Right lobe of liver (tissue), 6 donors: ENCODE measurements around the gene SERTAD4. TPM values are rescaled to one million over a fixed set of nuclear protein-coding genes. Genes with fewer than 3 reads are reported as not detected.

Experiments used
- ATAC-seq, 4 donors: fragments of 200-7000 bp; cut with Tn5 transposase; one replicate each; pipeline ENCODE4 v1.9.1; 2020; ENCODE audit warnings: mild to moderate bottlenecking in 4 of 4, moderate library complexity in 4 of 4
- DNase-seq, 3 donors: peaks; one replicate each; pipeline ENCODE4 v3.0.0-alpha.2; 2020
- H3K27ac ChIP-seq, 3 donors: fragments of 200-600 bp; one replicate each; pipeline ENCODE4 v1.8.0; 2022
- H3K27me3 ChIP-seq, 2 donors: fragments of 200-600 bp; one replicate each; pipeline ENCODE4 v1.8.0; 2022
- H3K36me3 ChIP-seq, 4 donors: fragments of 200-600 bp; sonication (generic) in 1 of 4; one replicate each; pipeline versions ENCODE4 v1.5.1 to v1.8.0; 2017 to 2022; ENCODE audit warnings: control low read depth in 1 of 4
- H3K4me1 ChIP-seq, 4 donors: fragments of 200-600 bp; sonication (generic) in 1 of 4; one replicate each; pipeline versions ENCODE4 v1.5.1 to v1.8.0; 2017 to 2022; ENCODE audit warnings: control low read depth in 1 of 4
- H3K4me3 ChIP-seq, 3 donors: fragments of 200-600 bp; one replicate each; pipeline ENCODE4 v1.8.0; 2022
- H3K9me3 ChIP-seq, 4 donors: fragments of 200-600 bp; sonication (generic) in 1 of 4; one replicate each; pipeline versions ENCODE4 v1.5.1 to v1.8.0; 2017 to 2022; ENCODE audit warnings: control low read depth in 1 of 4
- POLR2A ChIP-seq: fragments of 450-650 bp; IDR thresholded peaks from one replicate; pipeline ENCODE4 v1.6.1; 2017; ENCODE audit warnings: antibody characterized with exemption, mild to moderate bottlenecking
- WGBS: methylation state at CpG from one replicate; pipeline ENCODE4 v1.1.6; 2018; ENCODE audit warnings: low coverage, low lambda C conversion rate; ENCODE audit not compliant: insufficient coverage; ENCODE audit errors: missing lambda C conversion rate; 5-methylcytosine and 5-hydroxymethylcytosine counted together
- intact Hi-C, 2 donors: fragments of 100-400 bp; cut with DNase I; formaldehyde crosslinking; loops; one replicate each; pipeline versions ENCODE4 v1.11.2 to v1.14.1; 2022
- total RNA-seq, 6 experiments: library from RNA; depleted of rRNA in 2 of 6; stranded (reverse); fragments of >200 nt in 2 of 6; fragmentation: NEBNext Ultra II Directional in 3 of 6; extraction: Animal tissue kit (Norgen Biotek cat#: 25700) in 3 of 6; gene quantifications; one replicate each; pipeline versions ENCODE4 v1.1.0 to v1.2.4, GENCODE V29; 2016 to 2023
- TF ChIP-seq, protein P1 (sequence below), 4 donors: fragments of 200-600 bp in 3 of 4; fragments of 450-650 bp in 1 of 4; IDR thresholded peaks; one replicate each; pipeline versions ENCODE4 v1.5.1 to v1.8.0; 2016 to 2022; ENCODE audit warnings: antibody characterized with exemption in 4 of 4, mild to moderate bottlenecking in 2 of 4
- donor health status: DM: no; HTN: yes; CAD: no.
- donor health status: DM: no; HTN: no; CAD: no.
- donor health status: DM: no; HTN: no; CAD: no.
- donor health status: DM: no; HTN: yes; CAD: no.
- donor health status: DM: no; HTN: yes; CAD: no.

Gene SERTAD4
- total RNA-seq, 6 experiments from 2014 or later, result not detected

DNA sequence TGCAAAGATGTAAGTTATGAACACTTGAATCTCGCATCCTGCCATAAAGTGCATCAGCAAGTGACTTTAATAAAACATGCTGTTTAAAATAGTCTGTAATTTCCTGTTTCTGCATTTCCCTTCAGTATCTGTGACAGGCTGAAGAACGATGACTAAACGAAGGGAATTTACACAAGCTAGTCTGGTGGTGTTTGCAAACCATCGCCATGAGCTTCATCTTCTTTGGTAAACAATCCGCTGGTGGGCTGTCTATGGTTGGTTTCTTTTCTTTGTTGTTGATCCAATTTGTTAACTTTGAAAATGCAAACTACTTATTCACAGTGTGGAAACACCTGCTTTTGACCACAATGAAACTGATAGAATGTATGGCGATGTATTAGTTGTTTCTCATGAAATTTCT, 13.9 kb downstream of the SERTAD4 start:
- no peak overlapping the region for H3K4me3 ChIP-seq
- no peaks in the 10 kb centered on the region for H3K9me3 ChIP-seq
- H3K27ac ChIP-seq, result no peak overlapping the region
- intact Hi-C loops, result no loop called here
- H3K36me3 ChIP-seq, result no peaks in the 10 kb centered on the region
- peaks cover 0 to 6% of the 10 kb centered on the region in 2 donors for H3K27me3 ChIP-seq
- no peak for TF ChIP-seq POLR2A
- TF ChIP-seq, protein P1, sequence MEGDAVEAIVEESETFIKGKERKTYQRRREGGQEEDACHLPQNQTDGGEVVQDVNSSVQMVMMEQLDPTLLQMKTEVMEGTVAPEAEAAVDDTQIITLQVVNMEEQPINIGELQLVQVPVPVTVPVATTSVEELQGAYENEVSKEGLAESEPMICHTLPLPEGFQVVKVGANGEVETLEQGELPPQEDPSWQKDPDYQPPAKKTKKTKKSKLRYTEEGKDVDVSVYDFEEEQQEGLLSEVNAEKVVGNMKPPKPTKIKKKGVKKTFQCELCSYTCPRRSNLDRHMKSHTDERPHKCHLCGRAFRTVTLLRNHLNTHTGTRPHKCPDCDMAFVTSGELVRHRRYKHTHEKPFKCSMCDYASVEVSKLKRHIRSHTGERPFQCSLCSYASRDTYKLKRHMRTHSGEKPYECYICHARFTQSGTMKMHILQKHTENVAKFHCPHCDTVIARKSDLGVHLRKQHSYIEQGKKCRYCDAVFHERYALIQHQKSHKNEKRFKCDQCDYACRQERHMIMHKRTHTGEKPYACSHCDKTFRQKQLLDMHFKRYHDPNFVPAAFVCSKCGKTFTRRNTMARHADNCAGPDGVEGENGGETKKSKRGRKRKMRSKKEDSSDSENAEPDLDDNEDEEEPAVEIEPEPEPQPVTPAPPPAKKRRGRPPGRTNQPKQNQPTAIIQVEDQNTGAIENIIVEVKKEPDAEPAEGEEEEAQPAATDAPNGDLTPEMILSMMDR (IDR thresholded peaks at IDR 0.05), result no peak
- H3K4me1 ChIP-seq, result peaks cover 0 to 6% (median 0%) of the 10 kb centered on the region in 4 donors
- 28% methylated on average over 6 of the region's 6 CpGs for WGBS
- no peak for DNase-seq
- no peak for ATAC-seq

- Histone ChIP-seq H3K9me3 (no peaks in the 10 kb centered on the region), H3K4me3 (no peak overlapping the region), H3K4me1 (peaks cover 0 to 16% (median 3%) of the 10 kb centered on the region in 4 donors), H3K27ac (no peak overlapping the region), H3K36me3 (no peaks in the 10 kb centered on the region), H3K27me3 (peaks cover 0 to 21% of the 10 kb centered on the region in 2 donors)
- ATAC-seq (no peak), DNase-seq (no peak)
- intact Hi-C loops, result no loop called here
- 52% methylated on average over 4 of the region's 4 CpGs for WGBS
- TF ChIP-seq POLR2A, result no peak
- TF ChIP-seq, protein P1 (IDR thresholded peaks at IDR 0.05), result no peak
Measured at GRCh38 chr1:210248341-210248740, 15.7 kb downstream of the SERTAD4 start.

DNA sequence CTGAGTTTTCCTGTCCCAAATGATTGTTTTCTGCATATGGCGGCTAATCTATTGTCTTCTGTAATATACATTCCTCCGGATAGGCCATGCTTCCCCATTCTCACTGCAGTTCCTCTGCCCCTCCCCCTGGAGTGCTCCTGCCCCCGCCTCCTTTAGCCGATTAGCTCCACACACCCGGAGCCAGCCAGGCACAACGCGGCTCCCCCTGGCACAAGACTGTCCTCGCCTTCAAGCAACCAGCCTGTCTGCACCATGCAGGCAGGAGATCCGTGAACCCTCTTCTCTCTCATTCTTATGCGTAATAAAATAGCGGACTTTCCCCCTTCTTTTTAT, 18.0 kb downstream of the SERTAD4 start:
- Histone ChIP-seq H3K4me1 (peaks cover 0 to 16% (median 3%) of the 10 kb centered on the region in 4 donors), H3K9me3 (no peaks in the 10 kb centered on the region), H3K4me3 (no peak overlapping the region), H3K27me3 (peaks cover 0 to 21% of the 10 kb centered on the region in 2 donors), H3K36me3 (no peaks in the 10 kb centered on the region), H3K27ac (no peak overlapping the region)
- ATAC-seq (peak in 2 of 4 donors; percentile 16 to 20), DNase-seq (no peak)
- 13% methylated on average over 11 of the region's 11 CpGs for WGBS
- no peak for TF ChIP-seq POLR2A
- TF ChIP-seq, protein P1 (IDR thresholded peaks at IDR 0.05), result no peak
- intact Hi-C loops, result no loop called here

DNA sequence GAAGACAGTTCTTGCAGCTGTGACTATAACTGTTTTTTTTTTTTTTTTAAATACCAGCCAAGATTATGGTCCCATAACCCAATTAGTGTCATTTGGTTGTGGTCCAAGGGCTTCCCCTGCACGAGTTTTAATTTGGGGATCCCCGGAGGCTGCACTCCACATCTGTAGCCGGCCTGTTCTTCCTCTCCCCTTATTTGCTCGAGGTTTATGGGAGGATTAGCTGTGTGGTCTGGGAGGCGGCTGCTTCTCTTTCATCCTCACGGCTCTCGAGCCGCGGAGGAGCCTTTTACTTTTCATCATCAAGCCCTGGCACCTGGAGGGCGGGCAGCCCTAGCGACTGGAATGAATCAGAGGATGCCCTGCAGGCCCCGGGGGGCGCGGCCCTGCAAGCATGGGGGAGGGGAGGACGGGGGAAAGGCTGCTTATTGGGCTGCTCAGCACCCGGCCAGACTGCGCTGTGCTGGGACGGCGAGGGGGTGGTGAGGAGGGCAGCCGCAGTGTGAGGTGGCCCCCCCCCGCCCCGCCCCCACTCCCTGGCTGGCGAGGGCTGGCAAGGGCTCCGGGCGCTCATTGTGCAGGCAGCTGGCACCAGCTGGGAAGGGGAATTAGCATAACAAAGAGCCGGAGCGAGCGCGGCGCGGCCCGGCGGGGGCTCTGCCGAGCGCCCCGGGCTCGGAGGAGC, 18.5 kb downstream of the SERTAD4 start:
- DNase-seq (no peak), ATAC-seq (peak in 2 of 4 donors; percentile 9 to 15)
- peaks cover 0 to 21% of the 10 kb centered on the region in 2 donors for H3K27me3 ChIP-seq
- H3K4me1 ChIP-seq, result peaks cover 0 to 16% (median 3%) of the 10 kb centered on the region in 4 donors
- H3K27ac ChIP-seq, result no peak overlapping the region
- intact Hi-C loops, result no loop called here
- H3K4me3 ChIP-seq, result peak overlapping the region; percentile 4 to 34 (median 26)
- H3K36me3 ChIP-seq, result no peaks in the 10 kb centered on the region
- WGBS, result 5% methylated on average over 11 of the region's 37 CpGs
- no peak for TF ChIP-seq POLR2A
- TF ChIP-seq, protein P1 (IDR thresholded peaks at IDR 0.05), result no peak
- H3K9me3 ChIP-seq, result no peaks in the 10 kb centered on the region
